Embryonic facial prominence (tissue), 1 donor: ENCODE measurements around the gene AKAP12.

ENCODE experiments used
- DNase-seq: peaks from one replicate; pipeline ENCODE4 v3.0.0-alpha.2; 2016; ENCODE audit errors: extremely low spot score

The AKAP12 gene

DNA sequence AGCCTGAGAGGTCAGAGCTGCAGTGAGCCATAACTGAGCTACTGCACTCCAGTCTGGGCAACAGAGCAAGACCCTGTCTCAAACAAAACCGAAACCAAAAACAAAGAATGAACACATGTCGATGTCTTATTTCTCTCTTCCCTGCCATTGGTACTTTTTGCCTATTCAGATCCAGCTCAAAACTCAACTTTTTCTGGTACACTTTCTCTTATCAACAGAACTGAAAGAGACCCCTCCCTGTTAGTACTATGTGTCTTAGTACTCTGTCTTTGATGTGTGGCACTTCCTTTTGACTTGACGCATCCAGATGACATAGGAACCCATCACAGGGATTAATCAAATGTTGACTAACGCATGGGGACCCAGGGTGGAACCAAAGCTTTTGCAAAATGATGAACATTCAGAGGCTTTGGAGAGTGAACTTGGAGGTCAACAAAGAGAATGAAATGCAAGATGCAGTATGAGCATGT is 44.8 kb downstream of the AKAP12 start:
- DNase-seq = no peak

DNA sequence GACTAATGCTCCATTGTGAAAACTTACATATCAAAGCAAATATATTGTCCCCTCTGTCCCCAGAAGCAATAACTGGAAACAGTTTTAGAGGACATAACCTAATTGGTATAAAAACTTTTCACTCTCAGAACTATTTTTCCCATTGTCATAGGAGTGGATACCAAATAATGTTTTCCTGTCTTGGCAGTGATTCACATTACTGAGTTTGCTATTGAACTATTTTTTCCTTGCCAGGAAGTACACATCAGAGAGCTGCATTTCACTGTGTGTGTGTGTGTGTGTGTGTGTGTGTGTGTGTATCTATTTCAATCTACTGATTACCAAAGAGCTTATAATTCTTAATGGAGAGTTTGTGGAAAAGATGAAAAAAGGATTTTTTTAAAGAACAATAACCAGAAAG is 45.4 kb downstream of the AKAP12 start:
- DNase-seq = peak; percentile 34

DNA sequence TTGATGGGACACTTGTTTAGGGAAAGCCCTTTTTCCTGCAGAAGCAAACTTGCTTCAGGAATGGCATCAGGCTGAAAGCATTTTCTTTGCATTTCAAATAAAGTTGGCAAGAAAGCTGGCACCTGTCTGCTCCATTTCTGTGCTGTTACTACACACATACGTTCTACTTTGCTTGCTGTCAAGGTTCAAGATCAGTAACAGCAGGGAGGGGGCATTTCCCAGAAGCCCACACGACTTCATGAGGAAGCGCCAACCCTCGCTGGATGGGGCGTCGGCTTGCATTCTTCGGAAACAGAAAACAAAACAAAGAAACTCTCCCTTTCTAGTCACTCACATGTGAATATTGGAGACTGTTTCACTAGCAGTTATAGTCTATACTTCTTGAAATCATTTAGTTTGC is 46.4 kb downstream of the AKAP12 start:
- DNase-seq = no peak

DNA sequence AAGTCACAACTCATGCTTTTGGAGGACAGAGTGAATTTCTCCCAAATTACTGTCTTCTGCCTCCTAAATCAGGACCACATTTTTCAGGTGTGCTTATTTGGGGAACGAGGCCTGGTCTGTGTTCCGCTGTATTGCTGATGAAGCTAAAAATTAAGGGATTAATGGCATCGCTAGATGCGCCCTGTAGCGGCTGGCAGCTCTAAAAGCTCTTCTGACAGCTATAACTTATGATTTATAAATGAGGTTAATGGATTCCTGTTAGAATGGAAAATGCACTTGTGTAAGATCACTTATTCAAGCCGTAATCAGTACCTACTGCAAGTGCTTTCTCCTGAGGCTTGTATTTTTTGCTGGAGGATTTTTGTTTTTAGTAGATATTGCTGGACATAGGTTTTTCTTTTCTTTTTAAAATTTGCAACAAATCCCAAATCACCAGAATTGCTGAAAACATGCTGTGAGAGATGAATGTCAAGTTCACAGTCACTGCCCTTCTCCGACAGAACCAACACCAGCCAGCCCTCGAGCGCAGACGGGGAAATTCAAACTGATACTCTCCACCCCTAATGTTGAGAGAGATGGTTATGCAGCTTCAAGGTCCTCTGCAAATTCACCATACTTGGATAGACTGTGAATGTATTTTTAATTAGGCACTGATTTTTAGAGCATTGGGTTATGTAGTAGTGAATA is 49.1 kb downstream of the AKAP12 start:
- DNase-seq = no peak

DNA sequence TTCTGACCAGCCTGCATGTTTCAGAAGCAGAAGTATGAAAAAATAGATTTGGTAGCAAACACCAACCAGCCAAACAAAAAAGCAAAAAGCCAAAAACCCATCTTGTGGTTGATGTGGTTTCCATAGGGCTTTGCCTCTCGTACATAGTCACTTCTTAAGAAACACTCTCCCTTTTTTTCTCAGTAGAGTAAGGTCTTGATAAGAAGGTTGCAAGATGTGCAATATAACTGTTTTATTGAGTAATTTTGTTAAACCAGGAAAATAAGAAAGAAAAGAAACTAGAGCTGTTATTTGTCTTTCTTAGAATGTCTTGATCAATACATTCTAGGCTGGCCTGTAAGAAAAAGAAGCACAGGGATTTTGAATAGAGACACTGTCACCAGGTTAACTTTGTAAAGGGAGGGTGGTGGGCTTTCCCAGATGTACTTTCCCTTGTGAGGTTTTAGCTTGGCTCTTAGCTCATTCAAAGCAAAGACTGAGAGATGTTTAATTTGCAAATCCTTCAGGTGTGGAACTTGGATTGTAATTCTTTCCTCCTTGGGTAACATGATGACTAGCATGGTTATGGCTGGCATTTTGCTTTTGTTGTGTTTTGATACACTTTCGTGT is 49.7 kb downstream of the AKAP12 start:
- no peak for DNase-seq

DNA sequence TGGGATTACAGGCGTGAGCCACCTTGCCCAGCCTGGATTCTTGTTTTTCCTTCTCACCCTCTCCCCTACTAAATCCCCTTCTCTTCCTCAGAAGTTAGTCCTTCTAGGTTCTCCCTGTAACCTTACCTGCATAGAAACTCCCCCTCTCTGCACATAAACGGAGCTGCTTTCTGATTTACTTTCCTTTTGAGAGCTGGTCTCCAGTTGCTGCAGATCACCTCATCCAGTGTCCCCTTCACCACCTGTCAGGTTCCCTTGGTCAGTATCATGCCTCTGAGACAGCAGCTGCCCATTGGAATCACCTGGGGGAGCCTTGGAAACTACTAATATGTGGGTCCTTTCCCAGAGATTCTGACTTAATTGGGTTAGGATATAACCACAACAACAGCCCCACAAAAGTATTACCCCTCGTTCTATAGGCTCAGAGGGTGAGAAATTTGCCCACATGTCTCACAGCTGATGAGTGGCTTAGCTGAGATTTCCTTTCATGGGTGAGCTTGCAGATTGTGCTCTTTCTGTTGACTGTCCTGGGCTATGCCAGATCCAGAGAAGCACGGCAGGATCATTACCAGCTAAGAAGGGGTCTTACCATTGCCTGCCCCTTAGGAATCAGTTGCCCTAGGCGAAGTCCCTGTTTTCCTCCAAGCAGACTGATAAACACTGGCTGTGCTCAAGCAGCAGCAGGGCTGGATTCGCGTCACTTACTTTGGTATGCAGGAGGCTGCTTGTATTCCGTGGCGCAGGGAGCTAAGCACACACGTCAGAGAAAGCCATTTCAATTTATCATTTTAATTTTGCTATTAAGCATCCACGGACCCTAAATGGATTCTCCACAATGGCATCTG is 51.3 kb downstream of the AKAP12 start:
- DNase-seq = peak; percentile 18

DNA sequence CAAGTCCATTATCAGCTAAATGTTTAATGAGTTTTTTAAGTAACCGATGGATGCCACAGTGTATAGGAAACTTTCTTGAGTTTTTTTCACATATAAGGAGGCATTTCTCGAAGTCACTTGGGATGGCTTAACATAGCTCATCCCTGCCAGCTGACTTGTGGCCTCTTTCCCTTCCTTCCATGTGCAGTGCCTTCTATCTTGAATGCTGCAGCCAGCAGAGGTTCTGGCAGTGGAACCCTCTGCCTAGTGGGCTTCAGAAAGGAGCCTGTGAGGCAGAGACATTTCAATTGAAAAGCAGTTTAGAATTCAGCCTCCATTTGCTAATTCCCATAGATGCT is 51.9 kb downstream of the AKAP12 start:
- no peak for DNase-seq

DNA sequence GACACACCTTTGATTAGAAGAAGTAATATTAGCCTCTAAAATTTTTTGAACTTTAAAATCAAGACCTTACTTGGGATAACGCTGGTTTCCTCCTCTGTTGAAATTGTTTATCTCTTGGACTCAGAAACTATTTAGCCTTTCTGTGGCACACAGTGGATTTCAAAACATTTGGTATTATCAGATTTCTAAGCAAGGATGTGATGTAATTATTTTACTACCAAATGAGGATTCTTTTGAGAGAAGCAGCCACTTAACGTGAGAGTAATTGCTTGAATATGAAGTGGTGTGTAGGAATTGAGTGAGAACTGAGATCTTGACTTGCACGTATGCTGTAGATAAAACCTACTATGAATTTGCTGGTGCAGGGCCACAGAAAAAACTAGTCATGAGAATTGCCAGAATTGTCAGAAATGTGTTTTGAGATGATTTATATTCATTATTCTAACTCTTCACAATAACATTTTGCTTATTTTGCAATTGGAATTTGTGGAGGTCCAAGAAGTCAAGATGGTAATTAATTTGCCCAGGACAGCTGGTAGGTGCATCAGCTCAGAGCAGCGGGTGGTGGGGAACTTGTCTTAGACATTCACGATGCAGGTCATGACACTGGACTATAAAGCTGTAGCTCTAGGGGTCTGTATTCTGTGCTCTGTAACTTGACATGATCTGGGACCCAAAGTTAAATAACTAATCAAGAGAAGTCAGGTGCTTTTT is 53.4 kb downstream of the AKAP12 start:
- no peak for DNase-seq

DNA sequence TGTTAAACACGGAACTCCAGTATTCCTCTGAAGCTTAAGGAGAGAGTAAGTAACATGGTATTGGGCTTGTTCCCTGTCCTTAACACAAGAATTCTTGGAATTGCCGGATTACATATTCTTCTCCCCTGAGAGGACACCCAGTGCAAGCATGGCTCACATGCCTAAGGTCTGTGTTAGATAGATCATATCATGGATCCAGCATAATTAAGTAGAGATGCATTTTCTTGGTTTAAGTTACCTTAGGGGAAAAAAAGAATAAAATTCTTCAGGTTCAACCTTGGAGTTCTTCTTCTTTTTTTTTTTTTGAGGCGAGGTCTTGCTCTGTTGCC is 53.9 kb downstream of the AKAP12 start:
- DNase-seq = no peak

DNA sequence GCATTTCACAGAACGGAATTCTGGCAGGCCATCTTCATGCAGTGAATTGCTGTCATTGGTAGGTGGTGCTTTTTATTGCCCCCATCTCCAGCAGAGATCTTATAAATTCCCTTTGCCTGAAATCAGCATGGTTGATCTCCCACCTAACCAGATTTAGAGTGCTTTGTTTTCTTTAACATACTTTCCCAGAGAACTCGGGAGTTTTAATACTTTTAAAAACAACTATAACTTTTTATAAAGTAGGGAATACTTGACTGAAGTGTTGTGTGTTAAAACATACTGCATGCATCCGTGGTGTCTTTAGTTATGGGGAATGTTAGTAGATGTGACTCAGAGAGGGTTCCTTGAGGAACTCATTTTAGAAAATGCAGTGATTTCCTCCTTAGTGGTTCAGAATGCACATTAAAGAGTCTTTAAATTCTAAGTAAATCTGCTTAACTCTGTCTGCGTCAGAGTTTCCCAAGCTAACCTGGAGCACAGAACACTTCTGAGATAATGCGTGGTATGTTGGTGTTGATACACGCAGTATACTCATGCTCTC is 54.9 kb downstream of the AKAP12 start:
- no peak for DNase-seq

DNA sequence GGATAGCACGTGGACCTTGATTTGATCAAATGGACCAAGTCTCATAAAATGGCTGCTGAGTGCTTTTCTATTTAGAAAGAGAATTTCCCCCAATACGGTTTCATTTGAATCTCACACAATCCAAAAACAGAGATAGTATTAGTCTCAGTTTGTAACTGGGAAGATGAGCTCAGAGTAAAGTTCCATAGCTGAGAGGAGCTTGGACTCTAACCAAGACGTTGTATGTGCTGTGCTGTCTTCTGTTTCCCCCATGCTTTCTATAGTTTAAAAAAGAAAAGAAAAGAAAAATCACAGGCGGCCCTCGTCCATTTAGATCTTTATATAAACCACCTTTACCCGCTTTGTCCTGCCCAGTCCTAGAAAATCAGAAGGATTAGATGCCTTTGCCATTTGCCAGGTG is 58.1 kb downstream of the AKAP12 start:
- DNase-seq = no peak

DNA sequence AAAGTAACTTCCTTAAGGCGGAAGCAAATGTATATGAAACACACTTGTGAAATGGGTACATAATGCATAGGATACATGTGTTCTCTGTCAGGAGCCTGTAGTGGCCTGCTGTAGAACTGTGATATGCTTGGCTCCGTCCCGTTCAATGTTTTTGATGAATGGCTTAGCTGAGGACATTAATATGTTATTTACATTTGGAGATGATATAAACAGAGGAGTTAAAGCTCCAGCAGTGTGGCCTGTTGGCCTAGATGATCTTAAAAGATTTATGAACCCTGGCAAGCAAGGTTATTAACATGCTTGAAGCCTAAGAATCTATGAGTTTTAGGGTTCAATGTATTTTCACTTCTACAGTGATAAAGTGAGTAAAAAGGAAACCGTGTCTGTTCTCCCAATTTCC is 59.2 kb downstream of the AKAP12 start:
- DNase-seq = no peak

DNA sequence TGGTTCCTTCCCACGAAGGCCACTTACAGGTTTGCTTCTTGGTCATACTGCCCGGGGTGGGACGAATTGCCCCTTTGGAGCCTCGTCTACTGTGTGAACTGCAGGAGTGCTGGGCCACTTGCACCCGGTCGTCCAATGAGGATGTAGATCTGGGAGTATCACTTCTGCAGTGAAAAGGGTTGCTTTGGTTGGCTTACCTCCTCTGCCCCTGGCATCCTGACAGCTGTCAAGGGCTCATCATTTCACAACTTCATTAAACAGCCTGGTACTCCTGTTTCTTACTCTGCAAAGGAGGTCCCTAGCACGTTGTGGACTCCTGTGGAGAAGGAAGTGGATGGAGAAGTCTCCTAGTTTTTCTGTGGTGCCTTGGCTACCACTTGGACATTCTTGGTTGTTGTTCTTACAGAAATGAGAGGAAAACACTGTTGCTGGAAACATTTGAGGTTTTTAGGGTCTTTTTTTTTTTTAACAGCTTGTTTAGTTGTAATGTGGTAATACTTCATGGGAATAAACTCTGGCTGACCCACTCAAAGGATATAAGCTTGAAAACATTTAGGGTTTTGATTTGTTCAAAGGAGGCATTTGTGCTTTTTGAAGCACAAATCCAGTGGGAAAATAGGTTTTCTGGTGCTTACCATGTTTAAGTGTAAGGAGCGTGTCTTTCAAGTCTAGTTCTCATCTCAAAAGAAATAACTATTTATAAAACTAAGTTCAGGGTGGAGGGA is 60.7 kb downstream of the AKAP12 start:
- DNase-seq = peak; percentile 34

DNA sequence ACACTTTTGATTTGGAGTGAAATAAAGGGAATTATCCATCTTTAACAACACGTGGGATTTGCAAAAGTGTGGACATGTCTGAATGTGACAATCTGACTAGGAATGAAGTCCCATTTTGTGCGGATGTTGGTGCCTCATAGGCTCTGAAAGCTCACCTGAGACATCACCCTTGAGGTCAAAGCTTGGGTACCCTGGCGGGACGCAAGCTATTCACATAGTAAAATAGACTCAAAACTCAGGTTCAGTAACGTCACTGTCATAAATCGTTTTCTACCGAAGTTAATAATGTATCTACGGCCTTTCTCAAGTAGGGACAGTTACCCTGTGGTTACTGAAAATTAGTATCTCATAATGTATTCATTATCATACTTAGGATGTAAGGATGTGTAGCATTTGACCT is 61.8 kb downstream of the AKAP12 start:
- no peak for DNase-seq

DNA sequence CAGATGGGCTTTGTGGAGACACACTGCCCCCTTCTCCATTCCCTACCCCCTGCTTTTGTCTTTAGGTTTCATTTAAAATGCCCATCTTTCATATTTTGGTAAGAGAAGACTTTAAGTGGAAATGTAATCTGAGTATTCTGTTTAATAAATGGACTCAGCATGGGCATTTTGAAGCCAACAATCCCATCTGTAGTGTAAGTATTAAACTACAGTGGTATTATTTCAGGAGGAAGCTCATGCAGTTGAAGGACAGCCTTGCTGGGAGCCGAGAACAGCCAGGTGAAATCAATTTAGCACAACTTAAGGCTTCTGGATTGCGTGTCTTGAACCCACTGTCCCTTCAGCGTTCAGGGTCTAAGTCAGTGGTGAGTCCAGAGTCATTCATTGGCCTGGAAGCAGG is 63.5 kb downstream of the AKAP12 start:
- DNase-seq = no peak

DNA sequence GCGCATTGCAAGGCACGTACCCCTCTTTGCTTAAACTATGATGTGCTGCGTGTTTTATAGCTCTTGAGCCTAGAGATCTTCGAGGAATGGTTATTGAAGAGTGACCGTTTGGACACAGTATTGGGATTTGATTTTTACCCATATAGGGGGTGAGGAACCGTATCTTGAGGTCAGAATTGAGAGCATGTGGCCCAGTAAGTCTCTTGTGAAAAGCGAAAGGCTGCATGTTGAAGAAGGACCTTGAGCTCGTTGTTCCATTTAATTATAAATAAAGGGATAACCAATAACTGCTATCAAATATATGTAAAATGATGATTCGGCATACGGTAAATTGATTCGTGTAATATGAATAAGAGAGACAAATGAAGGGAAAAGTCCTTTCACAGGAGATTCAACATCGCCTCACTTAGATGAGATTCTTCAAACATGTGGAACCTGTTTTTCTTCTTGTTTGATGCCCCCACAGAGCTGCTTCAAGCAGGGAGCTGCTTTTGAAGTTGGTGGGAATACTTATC is 66.6 kb downstream of the AKAP12 start:
- no peak for DNase-seq

DNA sequence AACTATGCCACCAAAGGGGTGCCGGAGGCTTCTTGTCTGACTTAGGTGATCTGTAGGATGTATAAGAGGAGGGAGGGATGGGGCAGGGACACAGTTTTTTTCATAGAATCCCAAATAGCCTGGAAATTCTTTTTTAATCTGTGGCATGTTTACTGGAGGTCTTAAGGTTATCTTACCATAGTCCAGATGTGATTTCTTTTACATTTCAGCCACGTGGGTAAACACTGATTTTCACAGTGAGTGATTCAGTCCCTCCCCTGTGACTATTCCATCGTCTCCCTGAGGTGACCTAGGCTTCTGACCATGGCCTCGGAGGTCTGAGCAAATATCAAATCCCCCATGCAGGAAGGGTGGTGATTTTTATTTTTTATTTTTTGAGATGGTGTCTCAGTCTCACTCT is 67.7 kb downstream of the AKAP12 start:
- no peak for DNase-seq

DNA sequence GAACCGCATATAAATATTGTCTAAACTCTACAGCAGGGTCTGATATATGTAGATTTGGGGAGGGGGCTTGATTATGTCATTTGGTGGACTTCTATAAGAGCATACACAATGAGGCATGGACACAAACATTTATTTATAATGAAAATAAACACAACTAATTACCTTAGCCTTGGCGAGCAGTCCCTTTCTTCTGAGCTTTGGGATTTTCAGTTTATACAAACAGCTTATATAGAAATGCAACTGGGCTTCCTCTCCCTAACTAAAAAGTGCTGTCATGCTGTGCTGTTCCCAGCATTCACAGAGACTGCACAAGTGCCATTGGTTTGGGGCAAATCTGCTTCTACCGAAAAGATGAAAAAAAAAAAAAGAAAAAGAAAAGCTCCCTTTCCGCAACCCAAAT is 69.9 kb downstream of the AKAP12 start:
- no peak for DNase-seq

DNA sequence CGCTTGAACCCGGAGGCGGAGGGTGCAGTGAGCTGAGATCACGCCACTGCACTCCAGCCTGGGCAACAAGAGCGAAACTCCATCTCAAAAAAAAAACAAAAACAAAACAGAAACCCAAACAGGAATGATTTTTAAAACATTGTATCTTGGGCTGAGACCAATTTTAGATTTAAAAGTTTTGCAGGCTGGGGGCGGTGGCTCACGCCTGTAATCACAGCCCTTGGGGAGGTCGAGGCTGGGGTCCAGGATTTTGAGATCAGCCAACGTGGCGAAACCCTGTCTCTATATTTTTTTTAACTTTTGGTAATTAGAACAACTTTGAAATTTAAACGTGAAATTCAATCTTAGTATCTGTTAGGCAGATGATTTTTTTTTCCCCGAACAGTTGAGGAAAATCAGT is 70.5 kb downstream of the AKAP12 start:
- no peak for DNase-seq

DNA sequence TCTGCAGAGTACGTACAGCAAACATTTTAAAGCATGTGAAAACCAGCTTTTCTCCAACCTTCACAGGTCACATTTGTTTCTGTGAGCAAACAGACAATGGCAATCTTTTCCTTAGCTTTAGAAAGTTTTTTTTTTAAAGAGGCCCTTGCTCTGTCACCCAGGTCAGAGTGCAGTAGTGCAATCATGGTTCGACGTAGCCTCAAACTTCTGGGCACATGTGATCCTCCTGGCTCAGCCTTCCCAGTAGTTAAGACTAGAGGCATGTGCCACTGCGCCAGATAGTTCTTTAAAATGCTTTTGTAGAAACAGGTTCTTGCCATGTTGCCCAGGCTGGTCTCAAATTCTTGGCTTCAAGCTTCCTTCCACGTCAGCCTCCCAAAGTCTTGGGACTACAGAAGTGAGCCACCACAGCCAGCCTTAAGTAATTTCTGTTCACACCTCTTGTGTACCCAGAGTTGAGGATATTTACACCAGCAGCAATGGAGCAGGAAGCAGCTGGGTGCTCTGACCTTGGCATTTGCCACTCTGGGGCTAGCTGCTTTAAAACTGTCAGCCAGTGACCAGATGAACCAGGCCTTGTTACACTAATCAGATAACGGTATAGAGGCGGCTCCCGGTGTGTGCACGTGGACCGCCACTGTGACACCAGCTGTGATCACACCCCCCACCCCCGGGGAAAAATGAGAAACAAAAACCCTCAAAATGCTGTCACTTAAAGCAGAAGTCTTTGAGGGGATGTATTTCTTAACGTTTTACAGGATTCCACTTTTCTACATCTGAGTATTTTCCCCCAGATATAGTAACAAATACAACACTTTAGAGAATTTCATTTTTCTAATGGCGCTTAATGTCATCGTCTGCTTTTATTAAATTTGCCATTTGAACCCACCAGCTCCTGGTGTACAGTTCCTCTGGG is 71.3 kb downstream of the AKAP12 start:
- DNase-seq = no peak
